Osteocyte (in vitro differentiated cells): ENCODE data around the gene HOXA2. TPM values are rescaled to one million over a fixed set of nuclear protein-coding genes. Genes with fewer than 3 reads are reported as not detected.

ENCODE experiments used
- DNase-seq: peaks from one replicate; pipeline ENCODE4 v3.0.0; 2021; ENCODE audit warnings: mixed read lengths; ENCODE audit not compliant: unreplicated experiment; ENCODE audit errors: extremely low spot score
- H3K27ac Mint-ChIP-seq: one replicate; pipeline ENCODE4 v1.8.0; 2021; ENCODE audit warnings: mild to moderate bottlenecking, mixed read lengths; ENCODE audit not compliant: unreplicated experiment
- H3K27me3 Mint-ChIP-seq: one replicate; pipeline ENCODE4 v1.8.0; 2021; ENCODE audit warnings: mixed read lengths; ENCODE audit not compliant: unreplicated experiment
- H3K36me3 Mint-ChIP-seq: one replicate; pipeline ENCODE4 v1.8.0; 2021; ENCODE audit warnings: mixed read lengths; ENCODE audit not compliant: unreplicated experiment
- H3K4me1 Mint-ChIP-seq: one replicate; pipeline ENCODE4 v1.8.0; 2021; ENCODE audit warnings: mixed read lengths; ENCODE audit not compliant: unreplicated experiment
- H3K4me3 Mint-ChIP-seq: one replicate; pipeline ENCODE4 v1.8.0; 2021; ENCODE audit warnings: mild to moderate bottlenecking, moderate library complexity, mixed read lengths; ENCODE audit not compliant: unreplicated experiment
- H3K9me3 Mint-ChIP-seq: one replicate; pipeline ENCODE4 v1.8.0; 2021; ENCODE audit warnings: mixed read lengths; ENCODE audit not compliant: unreplicated experiment
- CTCF ChIP-seq: fragments of 200-600 bp; sonication (generic); IDR thresholded peaks from 2 replicates; pipeline ENCODE4 v1.5.0; 2021; ENCODE audit warnings: antibody characterized with exemption, mild to moderate bottlenecking, moderate library complexity
- total RNA-seq: library from RNA; stranded (reverse); gene quantifications from 2 replicates; pipeline ENCODE4 v1.2.1, GENCODE V29; 2021

HOXA2 gene
- total RNA-seq, 1 donor from 2014 or later: not detected

DNA sequence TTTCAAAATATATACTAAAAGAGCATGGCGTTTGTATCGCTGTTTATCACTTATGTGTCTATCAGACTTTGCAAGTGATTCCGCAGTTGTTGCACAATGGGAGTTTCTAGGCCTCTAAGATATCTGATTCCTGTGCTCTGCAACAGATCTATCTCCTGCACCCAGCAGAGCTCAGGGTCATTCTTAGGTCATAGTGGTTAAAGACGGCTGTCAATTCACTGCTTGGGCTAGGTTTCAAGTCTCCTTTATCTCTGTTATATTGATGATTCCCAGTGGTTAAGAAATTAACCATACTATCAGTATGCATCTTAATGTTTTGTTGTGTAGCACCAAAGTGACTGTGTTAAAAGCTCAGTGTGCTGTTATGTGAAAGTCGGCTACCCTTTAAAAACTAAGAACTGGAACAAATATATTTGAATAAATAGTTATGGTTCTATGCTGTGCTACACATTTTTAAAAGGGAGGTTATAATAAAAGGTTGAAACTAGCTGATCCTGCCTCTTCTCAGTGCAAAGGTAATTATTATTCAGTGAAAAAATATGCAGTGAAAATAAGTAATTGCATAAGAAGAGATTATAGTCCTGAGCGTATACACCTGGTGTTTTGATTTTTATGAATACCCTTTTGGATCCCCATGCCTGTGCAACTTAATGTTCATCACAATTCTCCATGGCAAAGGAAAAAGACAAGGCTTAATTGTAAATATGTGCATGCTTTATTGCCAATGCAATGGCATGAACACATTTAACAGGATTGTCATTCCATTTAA lies 30.7 kb downstream of the HOXA2 start:
- DNase-seq: no peak
- TF ChIP-seq CTCF: no peak
- peaks cover 5% of the 10 kb centered on the region for H3K9me3 Mint-ChIP-seq
- H3K36me3 Mint-ChIP-seq: no peaks in the 10 kb centered on the region
- no peak overlapping the region for H3K27ac Mint-ChIP-seq
- no peaks in the 10 kb centered on the region for H3K27me3 Mint-ChIP-seq
- no peak overlapping the region for H3K4me3 Mint-ChIP-seq
- H3K4me1 Mint-ChIP-seq: no peaks in the 10 kb centered on the region

DNA sequence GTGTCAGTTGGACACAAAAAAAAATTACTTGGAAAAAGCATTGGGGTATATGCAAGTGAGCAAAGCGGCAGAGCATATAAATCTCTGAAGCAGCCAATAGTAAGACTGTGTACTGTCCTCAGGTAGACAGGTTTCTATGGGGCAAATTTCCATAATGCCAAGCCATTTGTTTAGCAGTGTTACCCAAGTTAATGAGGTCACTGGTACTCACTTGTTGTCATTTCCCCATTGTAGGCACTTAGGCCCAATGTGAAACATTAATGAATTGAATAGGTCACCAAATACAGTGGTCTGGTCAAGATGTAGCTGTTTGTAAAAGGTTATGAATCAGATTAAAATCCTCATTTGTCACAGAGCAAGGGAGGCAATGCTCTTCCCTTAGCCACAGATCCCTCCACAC lies 34.2 kb downstream of the HOXA2 start:
- H3K4me3 Mint-ChIP-seq: no peak overlapping the region
- H3K4me1 Mint-ChIP-seq: no peaks in the 10 kb centered on the region
- H3K36me3 Mint-ChIP-seq: no peaks in the 10 kb centered on the region
- TF ChIP-seq CTCF: no peak
- H3K27me3 Mint-ChIP-seq: no peaks in the 10 kb centered on the region
- H3K9me3 Mint-ChIP-seq: no peaks in the 10 kb centered on the region
- H3K27ac Mint-ChIP-seq: no peak overlapping the region
- no peak for DNase-seq

GRCh38 chr7:27066148-27066547 lies 36.3 kb downstream of the HOXA2 start:
- no peak overlapping the region for H3K27ac Mint-ChIP-seq
- DNase-seq: no peak
- no peak for TF ChIP-seq CTCF
- no peaks in the 10 kb centered on the region for H3K9me3 Mint-ChIP-seq
- H3K27me3 Mint-ChIP-seq: peaks cover 3% of the 10 kb centered on the region
- H3K4me3 Mint-ChIP-seq: no peak overlapping the region
- no peaks in the 10 kb centered on the region for H3K36me3 Mint-ChIP-seq
- no peaks in the 10 kb centered on the region for H3K4me1 Mint-ChIP-seq

- DNase-seq: no peak
- TF ChIP-seq CTCF: no peak
- Mint-ChIP-seq H3K27me3 (peaks cover 3% of the 10 kb centered on the region), H3K4me3 (no peak overlapping the region), H3K4me1 (no peaks in the 10 kb centered on the region), H3K9me3 (no peaks in the 10 kb centered on the region), H3K36me3 (no peaks in the 10 kb centered on the region), H3K27ac (no peak overlapping the region)
Measured at GRCh38 chr7:27065709-27066108, 36.8 kb downstream of the HOXA2 start.

GRCh38 chr7:27064661-27065060 lies 37.8 kb downstream of the HOXA2 start:
- H3K4me3 Mint-ChIP-seq: no peak overlapping the region
- H3K9me3 Mint-ChIP-seq: no peaks in the 10 kb centered on the region
- no peak for TF ChIP-seq CTCF
- H3K4me1 Mint-ChIP-seq: no peaks in the 10 kb centered on the region
- no peak overlapping the region for H3K27ac Mint-ChIP-seq
- peaks cover 10% of the 10 kb centered on the region for H3K27me3 Mint-ChIP-seq
- DNase-seq: no peak
- no peaks in the 10 kb centered on the region for H3K36me3 Mint-ChIP-seq
